ENCODE measurements around the gene GFOD1.

The GFOD1 gene

DNA sequence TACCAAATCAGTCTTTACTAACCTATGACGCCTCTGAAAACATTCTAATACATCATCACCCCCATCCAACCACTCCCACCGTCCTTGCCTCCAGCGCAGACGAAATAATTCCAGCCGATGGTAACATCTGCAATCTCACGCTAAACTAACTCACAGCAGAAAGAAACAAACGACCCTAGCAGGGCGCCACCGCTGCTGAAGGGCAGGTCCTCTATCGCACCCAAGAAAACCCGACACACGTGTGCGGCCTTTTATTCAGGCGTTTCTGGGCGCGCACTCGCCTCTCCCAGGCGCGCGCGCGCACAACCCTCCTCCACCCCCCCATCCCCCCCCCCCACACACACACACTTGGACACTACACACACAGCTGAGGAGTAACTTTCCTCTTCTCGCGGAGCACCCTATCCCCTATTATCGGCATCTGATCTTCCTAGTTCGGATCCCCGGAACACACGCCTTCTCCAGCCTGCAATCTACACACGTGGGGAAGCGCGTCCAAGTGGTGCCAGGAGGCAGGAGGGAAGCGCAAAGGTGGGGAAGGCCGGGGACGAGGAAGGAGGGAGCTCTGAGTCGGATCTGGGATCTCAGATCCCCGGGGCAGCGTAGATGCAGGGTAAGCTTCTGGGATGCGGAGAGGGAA lies 1.4 kb downstream of the GFOD1 start:
- DNase-seq (ENCODE audit: low read depth in 2 of 2) = no peak

DNA sequence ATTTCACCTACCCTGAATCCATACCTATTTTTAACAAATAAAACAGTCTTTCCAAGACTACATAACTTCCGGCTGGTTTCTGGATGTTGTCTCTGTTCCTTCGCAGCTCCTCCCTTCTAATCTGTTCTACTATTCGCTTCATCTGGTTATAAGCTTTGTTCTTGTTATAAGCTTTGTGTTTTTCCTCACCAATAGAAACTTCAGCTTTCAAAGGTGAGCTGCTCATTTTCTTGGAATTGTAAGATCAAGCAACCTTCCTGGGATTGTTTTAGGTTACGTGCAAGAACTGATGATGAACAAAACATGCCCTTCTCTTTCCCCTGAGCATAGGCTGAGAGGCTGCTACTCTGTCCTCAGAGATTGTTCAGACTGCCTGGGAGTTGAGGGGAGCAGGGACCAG lies 2.1 kb downstream of the GFOD1 start:
- no peak for DNase-seq (ENCODE audit: low read depth in 2 of 2)

DNA sequence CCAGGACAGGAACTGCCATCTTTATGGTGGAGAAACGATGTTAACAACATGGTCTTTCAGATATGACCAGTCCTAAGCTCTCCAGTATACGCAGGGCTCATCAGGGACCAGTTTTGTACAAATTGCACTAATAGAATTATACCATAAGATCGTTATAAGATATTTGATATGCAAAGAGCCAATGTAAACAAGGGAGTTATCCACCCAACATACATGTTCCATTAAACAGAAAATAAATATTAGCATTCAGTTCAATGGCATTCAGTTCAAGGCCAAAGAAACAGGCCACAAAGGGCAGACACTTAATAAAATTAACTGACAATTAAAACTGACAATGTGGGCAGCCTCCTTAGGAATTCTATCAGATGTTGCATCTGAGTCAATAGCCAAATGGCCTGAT lies 2.6 kb downstream of the GFOD1 start:
- DNase-seq (ENCODE audit: low read depth in 2 of 2) = no peak

DNA sequence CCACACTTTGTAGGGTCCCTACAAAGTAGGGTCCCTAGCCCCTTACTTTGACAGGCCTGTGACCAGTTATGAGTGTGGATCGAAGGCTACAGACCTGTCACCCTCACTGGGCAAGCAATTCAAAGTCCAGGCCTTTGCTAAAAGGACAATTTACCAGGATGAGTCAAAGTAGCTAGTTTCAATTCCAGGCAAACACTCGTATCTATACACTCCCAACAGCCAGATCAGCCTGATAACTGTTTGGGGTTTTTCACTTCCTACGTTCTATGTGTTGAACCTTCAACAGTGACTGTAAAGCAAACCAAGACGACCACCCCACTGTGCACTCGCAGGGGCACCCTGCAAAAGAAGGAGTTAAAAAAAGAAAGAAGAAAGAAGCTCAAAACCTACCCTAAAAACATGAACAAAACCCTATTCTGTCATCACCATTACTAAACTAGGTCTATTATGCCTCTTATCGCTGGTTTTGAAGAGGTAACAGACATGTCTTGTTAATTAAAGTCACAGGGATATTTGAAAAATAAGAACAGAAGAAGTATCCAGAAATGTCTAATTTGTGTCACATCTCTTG lies 3.2 kb downstream of the GFOD1 start:
- DNase-seq (ENCODE audit: low read depth in 2 of 2) = no peak

DNA sequence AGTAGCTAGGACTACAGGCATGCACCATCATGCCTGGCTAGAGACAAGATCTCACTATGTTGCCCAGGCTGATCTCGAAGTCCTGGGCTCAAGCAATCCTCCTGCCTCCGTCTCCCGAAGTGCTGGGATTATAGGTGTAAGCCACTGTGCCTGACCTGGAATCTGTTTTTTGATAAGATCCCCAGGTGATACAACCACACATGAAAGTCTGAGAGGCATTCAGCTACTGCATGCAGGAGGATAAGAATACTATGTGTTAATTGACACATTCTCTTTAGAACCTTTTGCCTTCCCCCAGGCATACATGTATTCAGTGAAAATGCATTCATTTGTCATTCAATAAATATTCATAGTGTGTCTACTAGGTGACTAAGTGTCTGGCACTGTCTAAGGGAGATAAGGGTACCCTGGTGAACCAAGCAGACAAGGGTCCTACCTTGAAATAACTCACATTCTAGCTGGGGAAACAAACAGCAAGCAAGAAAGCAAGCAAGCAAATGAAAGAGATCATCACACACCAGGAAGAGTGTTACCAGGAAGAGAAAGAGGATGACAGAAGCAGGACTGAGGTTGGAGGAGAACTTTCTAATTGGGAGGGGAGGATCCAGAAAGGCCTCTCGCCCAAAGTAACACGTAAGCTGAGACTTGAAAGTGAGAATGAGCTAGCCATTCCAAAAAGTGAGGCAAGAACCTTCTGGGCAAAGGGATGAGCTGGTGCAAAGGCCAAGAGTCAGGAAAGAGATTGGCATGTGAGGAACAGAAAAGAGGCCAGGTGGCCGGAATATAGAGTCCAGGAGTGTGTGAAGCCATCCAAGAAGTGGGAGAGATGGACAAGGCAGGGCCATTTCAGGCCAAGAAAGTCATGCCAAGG lies 6.5 kb downstream of the GFOD1 start:
- no peak for DNase-seq (ENCODE audit: low read depth in 2 of 2)

DNA sequence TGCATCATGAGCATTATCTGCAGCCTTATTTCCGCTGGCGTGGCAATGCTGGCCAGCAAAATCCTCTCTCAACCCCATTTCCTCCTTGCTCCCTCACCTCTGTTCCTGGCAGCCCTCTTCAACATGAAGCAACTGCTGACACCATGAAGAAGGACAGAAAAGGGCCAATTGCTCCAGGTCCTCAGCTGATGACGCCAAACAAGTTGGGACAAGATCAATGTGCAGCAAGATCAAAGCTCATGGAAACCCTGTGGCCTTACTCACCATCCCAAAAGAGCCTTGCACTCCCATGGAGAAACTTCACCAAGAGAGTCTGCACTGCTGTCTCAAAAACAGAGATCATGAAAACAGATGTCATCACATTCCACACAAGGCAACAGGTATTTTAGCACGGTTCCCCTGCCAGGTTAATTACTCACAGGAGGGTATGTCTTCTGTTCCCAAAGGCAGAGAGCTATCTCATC lies 7.4 kb downstream of the GFOD1 start:
- DNase-seq (ENCODE audit: low read depth in 2 of 2) = no peak

DNA sequence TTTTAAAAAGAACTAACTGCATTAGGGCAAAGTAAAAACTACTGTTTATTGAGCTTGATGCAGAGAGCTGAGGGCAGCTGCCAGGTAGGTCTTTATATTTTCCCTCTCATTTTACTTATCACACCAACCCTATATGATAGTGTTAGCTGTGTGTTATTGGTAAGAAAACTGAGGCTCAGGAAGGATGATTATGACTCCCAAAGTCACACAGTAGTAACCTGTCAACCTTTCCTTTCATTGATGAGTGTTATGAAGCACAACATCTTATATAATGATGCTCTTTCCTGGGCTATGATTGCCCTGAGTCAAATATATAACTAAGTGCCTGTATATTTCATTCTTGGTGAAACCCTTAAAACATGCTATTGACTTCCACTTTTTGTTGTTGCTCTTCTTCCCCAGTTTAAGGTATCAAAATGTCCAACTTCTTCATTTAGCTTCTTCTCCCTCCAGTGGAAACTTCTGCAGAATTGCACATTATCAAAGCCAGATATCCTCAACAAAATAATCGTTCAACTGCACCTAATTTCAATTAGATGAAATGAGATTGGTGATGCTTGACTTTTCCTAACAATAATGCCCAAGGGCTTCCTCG lies 8.1 kb downstream of the GFOD1 start:
- no peak for DNase-seq (ENCODE audit: low read depth in 2 of 2)

DNA sequence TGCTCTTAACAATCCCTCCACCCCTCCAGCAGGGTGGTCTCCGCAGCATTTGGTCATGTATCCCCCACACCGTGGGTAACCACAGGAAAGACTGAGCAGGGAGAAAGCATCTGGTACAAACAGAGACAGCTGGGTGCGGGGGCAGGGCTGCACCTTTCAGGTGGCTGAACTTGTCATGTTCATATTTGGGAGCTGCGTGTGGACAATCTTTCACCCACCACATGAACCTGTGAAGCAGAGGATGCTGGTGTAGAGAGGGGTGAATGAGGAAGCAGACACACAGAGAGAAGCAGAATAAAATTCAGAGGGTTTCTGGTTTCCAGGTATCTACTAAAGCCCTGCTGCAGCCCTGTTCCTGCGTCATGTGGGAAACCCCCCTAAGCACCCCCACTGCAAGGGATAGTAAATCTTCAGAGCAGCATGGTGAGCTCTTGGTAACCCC lies 8.9 kb downstream of the GFOD1 start:
- no peak for DNase-seq (ENCODE audit: low read depth in 2 of 2)

DNA sequence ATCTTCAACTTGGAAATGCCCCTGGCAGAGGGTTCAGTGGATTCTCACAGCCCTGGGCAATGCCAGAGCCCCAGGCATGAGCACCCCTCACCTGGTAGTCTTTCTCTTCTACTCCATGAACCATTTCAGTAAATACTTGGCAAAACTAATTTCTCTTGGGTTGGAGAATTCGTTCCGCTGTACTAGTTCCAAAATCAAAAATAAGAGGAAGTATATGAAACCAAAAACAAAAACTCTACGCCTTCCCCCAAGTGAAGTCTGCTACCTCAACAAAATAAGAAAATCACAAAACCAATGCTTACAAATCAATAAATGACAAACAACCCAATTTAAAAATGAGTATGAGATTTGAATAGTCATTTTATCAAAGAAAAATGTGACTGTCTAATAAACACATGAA lies 12.6 kb downstream of the GFOD1 start:
- no peak for DNase-seq (ENCODE audit: low read depth in 2 of 2)

DNA sequence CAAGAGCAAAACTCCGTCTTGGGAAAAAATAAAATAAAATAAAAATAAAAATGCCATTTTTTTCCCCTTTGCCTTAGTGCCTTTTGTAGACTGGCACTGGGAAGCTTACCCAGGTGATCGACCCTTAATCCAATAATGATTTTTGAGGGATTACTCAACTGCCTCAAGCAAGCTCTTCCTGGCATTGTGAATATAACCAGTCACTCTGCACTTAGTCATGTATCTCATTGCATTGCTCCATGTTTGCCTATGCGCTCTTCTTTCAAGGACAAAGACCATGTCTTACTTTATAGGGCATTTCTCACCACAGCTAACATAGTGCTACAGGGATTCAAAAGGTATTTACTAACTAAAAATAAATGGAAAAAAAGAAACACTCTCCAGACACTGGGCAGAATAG lies 13.0 kb downstream of the GFOD1 start:
- DNase-seq (ENCODE audit: low read depth in 2 of 2) = no peak

DNA sequence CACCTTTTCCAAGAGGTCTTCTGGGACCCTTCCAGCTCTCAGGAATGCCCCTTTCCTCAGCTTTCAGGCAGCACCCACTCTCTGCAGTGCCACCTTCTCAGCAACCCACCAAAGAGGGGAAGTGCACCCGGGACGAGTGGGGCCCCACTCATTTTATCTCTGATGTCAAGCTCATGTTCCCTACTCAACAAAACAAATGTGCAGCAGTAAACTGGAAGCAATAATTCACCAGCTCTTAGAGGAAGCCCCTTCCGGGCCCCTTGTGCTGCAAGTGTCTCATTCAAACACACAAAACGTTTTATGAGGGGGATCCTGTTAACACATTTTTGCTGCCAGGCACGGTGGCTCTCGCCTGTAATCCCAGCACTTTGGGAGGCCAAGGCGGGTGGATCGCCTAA lies 13.6 kb downstream of the GFOD1 start:
- DNase-seq (ENCODE audit: low read depth in 2 of 2) = no peak

DNA sequence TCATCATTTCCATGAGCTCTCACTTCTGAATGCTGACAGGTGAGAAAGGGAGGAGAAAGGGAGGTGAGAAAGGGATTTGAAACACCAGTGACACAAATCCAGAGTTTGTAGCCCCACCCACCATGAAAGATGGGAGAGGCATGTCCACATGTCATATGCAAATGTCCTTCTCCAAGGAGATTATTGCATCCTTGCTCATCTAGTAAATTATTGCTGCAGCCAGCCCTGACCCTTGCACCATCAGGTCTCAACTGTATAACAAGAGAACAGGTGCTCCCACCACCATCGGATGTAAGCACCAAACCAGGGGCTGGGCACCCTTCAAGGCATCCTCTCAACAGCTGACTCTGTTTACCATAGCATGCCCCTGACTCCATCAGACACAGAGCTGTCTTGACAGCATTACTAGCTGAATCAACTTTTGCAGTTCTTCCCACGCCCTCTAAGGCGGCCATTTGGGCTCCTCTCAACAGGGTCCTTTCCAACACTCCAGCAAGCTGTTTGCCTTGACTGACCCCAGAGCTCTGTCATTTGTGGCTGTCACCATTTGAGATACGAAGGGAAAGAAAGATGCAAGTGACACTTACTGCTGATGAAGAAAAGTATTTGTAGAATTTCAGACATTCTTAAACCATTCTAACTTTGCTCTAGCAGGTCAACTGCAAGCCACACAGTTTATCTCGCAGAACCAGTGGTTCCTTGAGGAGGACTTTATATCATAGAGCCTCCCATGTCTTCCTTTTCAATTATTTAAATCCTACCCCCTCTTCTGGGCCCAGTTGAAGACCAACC lies 14.2 kb downstream of the GFOD1 start:
- DNase-seq (ENCODE audit: low read depth in 2 of 2) = no peak

DNA sequence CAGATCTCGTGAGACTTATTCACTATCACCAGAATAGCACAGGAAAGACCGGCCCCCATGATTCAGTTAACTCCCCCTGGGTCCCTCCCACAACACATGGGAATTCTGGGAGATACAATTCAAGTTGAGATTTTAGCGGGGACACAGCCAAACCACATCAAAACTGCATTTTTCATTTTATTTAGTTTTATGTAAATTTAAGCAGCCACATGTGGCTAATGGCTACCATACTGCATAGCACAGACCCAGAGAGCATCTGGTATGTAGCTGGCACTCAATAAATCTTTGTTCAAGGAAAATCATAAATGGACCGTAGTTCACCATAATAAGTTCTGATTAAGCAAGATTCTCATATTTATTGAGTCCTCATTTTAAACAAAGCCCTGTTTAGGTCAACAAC lies 15.3 kb downstream of the GFOD1 start:
- DNase-seq (ENCODE audit: low read depth in 2 of 2) = no peak

DNA sequence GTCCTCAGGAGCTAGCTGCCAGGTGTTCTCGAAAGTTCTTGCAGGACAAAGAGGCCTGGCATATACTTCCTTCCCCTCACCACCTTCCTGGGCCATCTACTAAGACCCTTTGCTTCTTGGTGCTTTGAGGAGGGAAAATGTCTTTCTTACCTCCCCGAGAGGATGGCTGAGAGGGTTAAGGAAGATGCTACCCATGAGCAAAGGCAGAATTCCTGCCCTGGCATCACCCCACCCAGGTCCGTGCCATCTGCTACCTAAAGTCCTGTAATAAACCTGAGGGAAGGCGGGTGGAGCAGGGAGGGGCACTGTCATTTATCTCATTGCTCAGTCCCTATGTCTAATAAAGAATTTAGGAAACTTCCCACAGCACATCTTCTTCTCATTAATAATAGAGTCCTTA lies 16.2 kb downstream of the GFOD1 start:
- DNase-seq (ENCODE audit: low read depth in 2 of 2) = no peak

DNA sequence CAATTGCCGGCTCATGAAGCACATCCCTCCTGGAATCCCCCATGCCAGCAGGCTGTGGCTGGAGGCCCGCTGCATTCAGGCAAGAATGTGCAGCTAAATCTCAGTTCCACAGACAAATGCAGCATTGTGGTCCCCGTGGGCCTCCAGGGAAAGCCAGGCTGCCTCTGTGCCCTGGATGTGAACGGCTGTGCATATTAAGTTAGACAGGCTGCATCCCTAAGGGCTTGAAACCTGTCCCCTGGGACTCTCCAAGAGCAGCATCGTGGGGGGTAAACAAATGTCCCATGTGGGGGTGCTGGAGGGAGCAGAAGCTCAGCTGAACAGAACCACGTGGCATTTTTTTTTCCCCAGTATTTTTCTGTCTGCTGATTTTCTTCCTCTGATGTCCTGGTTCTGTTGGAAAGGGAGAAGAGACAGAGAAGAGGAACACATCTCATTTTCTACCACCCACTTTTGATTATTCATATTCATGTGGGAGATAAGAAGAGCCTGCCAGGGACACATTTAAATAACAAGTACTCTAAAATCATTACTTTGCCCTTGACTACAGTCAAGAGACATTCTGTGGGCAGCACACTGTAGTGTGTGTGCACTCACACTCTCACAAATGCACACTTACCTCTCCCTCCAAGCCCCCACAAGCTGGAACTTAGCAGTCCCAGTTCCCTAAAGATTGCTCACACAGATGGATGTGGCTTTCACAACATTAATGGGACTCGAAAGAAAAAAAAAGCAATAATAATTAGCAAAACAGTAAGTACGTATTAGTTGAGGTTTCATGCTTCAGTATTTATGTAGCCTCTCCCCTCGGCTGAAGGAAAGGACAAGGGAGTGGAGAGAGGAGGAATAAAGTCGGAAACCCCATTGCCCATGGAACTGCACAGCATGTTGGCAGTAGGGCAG lies 16.9 kb downstream of the GFOD1 start:
- DNase-seq (ENCODE audit: low read depth in 2 of 2) = no peak

DNA sequence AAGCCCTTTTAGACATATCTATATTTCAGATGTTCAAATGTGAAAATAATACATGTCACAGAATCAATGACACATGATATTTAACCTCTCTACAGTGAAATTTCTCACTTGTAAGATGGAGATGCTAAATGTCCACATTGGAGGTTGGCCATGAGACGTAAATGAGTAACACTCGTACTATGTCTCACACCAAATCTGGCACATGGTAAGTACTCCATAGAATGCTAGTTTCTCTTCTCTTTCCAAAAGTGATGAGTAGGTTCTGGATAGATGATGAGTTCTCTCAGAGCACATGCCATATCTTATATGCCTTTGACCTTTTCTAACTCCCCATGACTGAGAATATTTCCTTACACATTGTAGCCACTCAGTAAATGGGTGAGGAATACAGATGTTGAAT lies 17.7 kb downstream of the GFOD1 start:
- no peak for DNase-seq (ENCODE audit: low read depth in 2 of 2)

DNA sequence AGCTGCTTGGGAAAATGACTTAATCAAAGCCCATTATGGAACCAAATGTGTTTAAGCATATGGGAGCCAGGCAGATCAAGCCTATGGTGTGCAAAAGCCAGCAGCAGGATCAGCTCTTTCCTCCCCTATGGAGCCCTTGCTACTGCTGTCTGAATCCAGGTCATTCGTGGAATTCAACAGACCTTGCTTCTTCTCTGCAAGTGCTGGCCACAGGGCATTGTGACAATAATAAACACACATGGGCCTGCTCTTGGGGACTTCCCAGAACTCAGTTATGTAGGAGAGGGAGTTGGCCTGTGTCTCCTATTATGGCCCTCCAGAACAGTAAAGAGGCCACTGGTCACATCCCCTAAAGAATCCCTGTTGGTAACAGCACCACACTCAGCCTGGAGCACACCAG lies 18.6 kb downstream of the GFOD1 start:
- no peak for DNase-seq (ENCODE audit: low read depth in 2 of 2)

DNA sequence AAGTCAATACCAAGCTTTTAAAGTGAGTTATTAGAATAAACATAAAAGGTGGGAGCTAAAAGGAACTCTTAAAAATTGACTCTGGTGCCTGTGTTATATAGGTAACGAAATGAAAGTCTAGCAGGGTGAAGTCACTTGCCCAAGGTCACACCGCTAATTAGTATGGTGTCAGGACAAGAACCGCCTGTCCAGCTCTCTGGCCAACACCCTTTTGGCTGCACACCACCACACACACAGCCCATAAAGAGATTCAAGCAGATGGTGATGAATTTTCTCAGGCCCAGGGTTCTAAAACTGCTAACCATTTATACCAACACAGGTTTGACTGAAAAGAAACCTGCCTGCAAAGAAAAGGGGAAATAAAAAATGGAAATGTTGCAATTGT lies 20.2 kb downstream of the GFOD1 start:
- DNase-seq (ENCODE audit: low read depth in 2 of 2) = no peak

DNA sequence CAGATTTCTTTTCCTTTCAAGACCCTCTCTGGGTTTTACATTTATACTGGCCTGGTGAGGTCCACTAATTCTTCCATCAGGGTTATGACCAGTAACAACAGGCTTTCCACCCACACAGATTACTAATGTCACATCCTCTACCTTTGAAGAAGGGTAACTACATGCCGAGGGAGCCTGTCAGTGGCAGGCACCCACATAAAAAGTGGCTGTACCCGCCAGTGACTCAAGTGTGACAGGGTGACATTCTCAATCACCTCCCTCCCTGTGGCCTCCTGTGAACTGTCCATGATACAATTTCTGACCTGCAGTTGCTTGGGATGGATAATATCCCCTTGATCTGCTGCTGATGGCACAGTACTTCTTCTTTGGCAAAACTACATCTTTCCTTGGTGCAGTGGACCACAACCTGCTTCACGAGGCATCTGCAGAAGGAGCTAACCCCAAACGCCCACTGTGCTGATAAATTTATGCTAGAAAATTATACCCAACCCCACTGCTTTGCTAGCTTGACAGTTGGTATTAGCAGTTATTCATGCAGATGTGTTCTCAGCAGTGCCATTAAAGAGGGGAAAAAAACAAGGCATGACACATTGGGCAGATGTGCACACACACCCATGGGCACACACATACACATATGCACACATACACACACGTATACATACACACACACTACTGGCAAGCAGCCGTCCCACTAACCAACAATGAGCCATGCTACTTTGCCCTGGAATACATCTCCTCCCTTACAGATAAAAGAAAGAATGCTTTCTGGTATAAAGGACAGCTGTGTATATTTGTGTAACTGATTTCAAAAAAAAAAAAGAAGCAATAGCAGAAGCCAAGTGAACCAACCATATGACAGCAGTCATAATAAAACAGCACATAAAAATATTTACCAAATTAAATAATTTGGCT lies 20.8 kb downstream of the GFOD1 start:
- no peak for DNase-seq (ENCODE audit: low read depth in 2 of 2)

DNA sequence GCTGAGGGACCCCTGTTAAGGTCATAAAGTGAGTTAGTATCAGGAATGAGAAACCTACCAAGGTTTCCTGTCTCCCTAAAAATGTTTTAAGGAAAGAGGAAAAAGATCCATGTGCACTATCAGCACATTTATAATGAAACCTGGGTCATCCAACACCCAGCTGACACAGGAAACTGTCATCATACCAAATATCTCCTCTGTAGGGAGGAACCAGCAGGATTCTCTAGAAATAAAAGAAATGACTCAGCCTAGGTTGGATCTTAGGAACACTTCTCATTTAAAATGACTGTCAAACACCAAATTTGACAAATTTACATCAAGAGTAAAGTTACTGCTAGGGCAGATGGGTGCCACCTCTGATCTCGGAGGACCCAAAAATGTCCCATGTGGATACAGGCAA lies 21.7 kb downstream of the GFOD1 start:
- DNase-seq (ENCODE audit: low read depth in 2 of 2) = no peak
